WTC11 (cell line): ENCODE measurements around the gene OXSR1. TPM values are rescaled to one million over a fixed set of nuclear protein-coding genes. Genes with fewer than 3 reads are reported as not detected.

Experiments used
- ATAC-seq: fragments of 200-7000 bp; cut with Tn5 transposase; 2 replicates; pipeline ENCODE4 v1.10.0; 2021; ENCODE audit warnings: mild to moderate bottlenecking, moderate library complexity
- CTCF ChIA-PET: fragments of 300-600 bp; sonication (Branson Sonifier 250); formaldehyde crosslinking; loops from one replicate; lab custom pipeline; 2021; ENCODE audit warnings: antibody characterized with exemption; lab: Charles Lee
- POLR2A ChIA-PET: fragments of 350-600 bp; sonication (Branson Sonifier 250); formaldehyde crosslinking; loops from one replicate; lab custom pipeline; 2021; ENCODE audit warnings: antibody characterized with exemption; lab: Charles Lee
- DNase-seq: peaks from one replicate; pipeline ENCODE4 v3.0.0; 2021; ENCODE audit warnings: low spot score
- H3K27ac Mint-ChIP-seq: 2 replicates; pipeline ENCODE4 v1.8.0; 2021; ENCODE audit warnings: mixed read lengths
- H3K27me3 Mint-ChIP-seq: 2 replicates; pipeline ENCODE4 v1.8.0; 2021; ENCODE audit warnings: low read depth, mild to moderate bottlenecking, moderate library complexity, mixed read lengths
- H3K36me3 Mint-ChIP-seq: 2 replicates; pipeline ENCODE4 v1.8.0; 2021; ENCODE audit warnings: mixed read lengths
- H3K4me1 Mint-ChIP-seq: 2 replicates; pipeline ENCODE4 v1.8.0; 2022; ENCODE audit warnings: mixed read lengths
- H3K4me3 Mint-ChIP-seq: 2 replicates; pipeline ENCODE4 v1.8.0; 2021; ENCODE audit warnings: mild to moderate bottlenecking, moderate library complexity, mixed read lengths
- H3K9me3 Mint-ChIP-seq: 2 replicates; pipeline ENCODE4 v1.8.0; 2021; ENCODE audit warnings: mixed read lengths
- CBFB ChIP-seq: sonication (generic); formaldehyde crosslinking; IDR thresholded peaks from 2 replicates; pipeline ENCODE4 v1.8.1; 2022; ENCODE audit warnings: mild to moderate bottlenecking, low read depth, missing genetic modification reagents
- HMGA2 ChIP-seq: fragments of 250-450 bp; sonication (Bioruptor Pico); IDR thresholded peaks from 2 replicates; pipeline ENCODE4 v1.4.0; 2021; ENCODE audit warnings: mild to moderate bottlenecking, moderate library complexity
- MXD4 ChIP-seq: fragments of 250-450 bp; sonication (Bioruptor Pico); IDR thresholded peaks from 2 replicates; pipeline ENCODE4 v1.8.0; 2021; ENCODE audit warnings: mild to moderate bottlenecking, moderate library complexity, borderline replicate concordance
- NFYB ChIP-seq: sonication (generic); formaldehyde crosslinking; conservative IDR thresholded peaks from 2 replicates; pipeline ENCODE4 v1.8.0; 2022; ENCODE audit warnings: low read depth, missing genetic modification reagents
- NR3C1 ChIP-seq: sonication (generic); formaldehyde crosslinking; conservative IDR thresholded peaks from 2 replicates; pipeline ENCODE4 v1.8.1; 2023; ENCODE audit warnings: low read depth, mild to moderate bottlenecking, missing genetic modification reagents
- RELA ChIP-seq: sonication (generic); formaldehyde crosslinking; IDR thresholded peaks from 2 replicates; pipeline ENCODE4 v1.8.1; 2022; ENCODE audit warnings: missing genetic modification reagents, mild to moderate bottlenecking, borderline replicate concordance
- ZNF219 ChIP-seq: sonication (generic); formaldehyde crosslinking; IDR thresholded peaks from 2 replicates; pipeline ENCODE4 v1.8.0; 2023; ENCODE audit warnings: missing genetic modification reagents, mild to moderate bottlenecking, borderline replicate concordance
- total RNA-seq: library from RNA; stranded (reverse); gene quantifications from 3 replicates; pipeline ENCODE4 v1.2.3, GENCODE V29; 2021
- TF ChIP-seq, protein P1 (sequence below): sonication (generic); formaldehyde crosslinking; IDR thresholded peaks from 2 replicates; pipeline ENCODE4 v1.8.1; 2023; ENCODE audit warnings: mild to moderate bottlenecking, missing genetic modification reagents, moderate library complexity
- TF ChIP-seq, protein P2 (sequence below): sonication (generic); formaldehyde crosslinking; IDR thresholded peaks from 2 replicates; pipeline ENCODE4 v1.8.1; 2022; ENCODE audit warnings: low read depth, mild to moderate bottlenecking, moderate library complexity, missing genetic modification reagents, borderline replicate concordance
- TF ChIP-seq, protein P3 (sequence below): sonication (generic); formaldehyde crosslinking; IDR thresholded peaks from 2 replicates; pipeline ENCODE4 v1.8.1; 2023; ENCODE audit warnings: mild to moderate bottlenecking, missing genetic modification reagents
- TF ChIP-seq, protein P4 (sequence below): sonication (generic); formaldehyde crosslinking; conservative IDR thresholded peaks from 2 replicates; pipeline ENCODE4 v1.8.1; 2022; ENCODE audit warnings: mild to moderate bottlenecking, missing genetic modification reagents
- TF ChIP-seq, protein P5 (sequence below): sonication (generic); formaldehyde crosslinking; IDR thresholded peaks from 2 replicates; pipeline ENCODE4 v1.8.0; 2022; ENCODE audit warnings: mild to moderate bottlenecking, missing genetic modification reagents
- TF ChIP-seq, protein P6 (sequence below): sonication (generic); formaldehyde crosslinking; IDR thresholded peaks from 2 replicates; pipeline ENCODE4 v1.8.1; 2022; ENCODE audit warnings: low read depth, missing genetic modification reagents, borderline replicate concordance
- TF ChIP-seq, protein P7 (sequence below): fragments of 200-600 bp; IDR thresholded peaks from 2 replicates; pipeline ENCODE4 v1.8.0; 2022; ENCODE audit warnings: antibody characterized with exemption
- TF ChIP-seq, protein P8 (sequence below): sonication (generic); formaldehyde crosslinking; IDR thresholded peaks from 2 replicates; pipeline ENCODE4 v1.8.0; 2022; ENCODE audit warnings: mild to moderate bottlenecking, missing genetic modification reagents

OXSR1 gene
- total RNA-seq, 1 experiment from 2014 or later, result 50.6 TPM

DNA sequence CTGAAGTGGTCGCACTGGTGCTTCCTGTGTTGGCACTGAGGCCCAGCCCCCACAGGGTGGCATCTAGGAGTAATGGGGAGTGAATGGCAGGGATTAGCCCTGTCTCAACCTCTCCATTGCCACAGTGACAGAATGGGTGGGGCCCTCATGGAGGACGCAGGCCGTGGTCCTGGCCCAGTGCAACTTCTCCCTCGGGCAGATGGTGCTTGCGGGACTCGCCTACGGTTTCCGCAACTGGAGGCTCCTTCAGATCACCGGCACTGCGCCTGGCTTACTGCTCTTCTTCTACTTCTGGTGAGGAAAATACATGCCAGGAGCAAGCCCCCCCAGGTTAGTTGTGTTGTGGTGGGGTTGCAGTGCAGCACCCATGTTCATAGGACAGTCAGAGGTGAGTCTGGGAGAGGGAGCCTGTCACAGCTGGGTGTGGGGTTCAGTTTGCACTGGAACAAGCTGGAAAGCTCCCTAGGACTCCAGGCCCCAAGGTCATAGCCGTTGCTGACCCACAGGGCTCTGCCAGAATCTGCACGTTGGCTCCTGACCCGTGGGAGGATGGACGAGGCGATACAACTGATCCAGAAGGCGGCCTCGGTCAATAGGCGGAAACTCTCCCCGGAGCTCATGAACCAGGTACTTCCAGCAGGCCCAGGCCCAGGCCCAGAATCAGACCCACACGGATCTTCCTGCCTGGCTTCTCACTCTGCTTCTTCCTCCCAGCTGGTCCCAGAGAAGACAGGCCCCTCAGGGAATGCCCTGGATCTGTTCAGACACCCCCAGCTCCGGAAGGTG lies 109.7 kb downstream of the OXSR1 start (continued):
- TF ChIP-seq RELA (CRISPR knock-in tag) (no peak), NFYB (CRISPR knock-in tag) (no peak)
- TF ChIP-seq, protein P1, sequence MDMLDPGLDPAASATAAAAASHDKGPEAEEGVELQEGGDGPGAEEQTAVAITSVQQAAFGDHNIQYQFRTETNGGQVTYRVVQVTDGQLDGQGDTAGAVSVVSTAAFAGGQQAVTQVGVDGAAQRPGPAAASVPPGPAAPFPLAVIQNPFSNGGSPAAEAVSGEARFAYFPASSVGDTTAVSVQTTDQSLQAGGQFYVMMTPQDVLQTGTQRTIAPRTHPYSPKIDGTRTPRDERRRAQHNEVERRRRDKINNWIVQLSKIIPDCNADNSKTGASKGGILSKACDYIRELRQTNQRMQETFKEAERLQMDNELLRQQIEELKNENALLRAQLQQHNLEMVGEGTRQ (CRISPR knock-in tag), result no peak
- TF ChIP-seq, protein P2, sequence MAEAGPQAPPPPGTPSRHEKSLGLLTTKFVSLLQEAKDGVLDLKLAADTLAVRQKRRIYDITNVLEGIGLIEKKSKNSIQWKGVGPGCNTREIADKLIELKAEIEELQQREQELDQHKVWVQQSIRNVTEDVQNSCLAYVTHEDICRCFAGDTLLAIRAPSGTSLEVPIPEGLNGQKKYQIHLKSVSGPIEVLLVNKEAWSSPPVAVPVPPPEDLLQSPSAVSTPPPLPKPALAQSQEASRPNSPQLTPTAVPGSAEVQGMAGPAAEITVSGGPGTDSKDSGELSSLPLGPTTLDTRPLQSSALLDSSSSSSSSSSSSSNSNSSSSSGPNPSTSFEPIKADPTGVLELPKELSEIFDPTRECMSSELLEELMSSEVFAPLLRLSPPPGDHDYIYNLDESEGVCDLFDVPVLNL (CRISPR knock-in tag), result no peak
- TF ChIP-seq, protein P3, sequence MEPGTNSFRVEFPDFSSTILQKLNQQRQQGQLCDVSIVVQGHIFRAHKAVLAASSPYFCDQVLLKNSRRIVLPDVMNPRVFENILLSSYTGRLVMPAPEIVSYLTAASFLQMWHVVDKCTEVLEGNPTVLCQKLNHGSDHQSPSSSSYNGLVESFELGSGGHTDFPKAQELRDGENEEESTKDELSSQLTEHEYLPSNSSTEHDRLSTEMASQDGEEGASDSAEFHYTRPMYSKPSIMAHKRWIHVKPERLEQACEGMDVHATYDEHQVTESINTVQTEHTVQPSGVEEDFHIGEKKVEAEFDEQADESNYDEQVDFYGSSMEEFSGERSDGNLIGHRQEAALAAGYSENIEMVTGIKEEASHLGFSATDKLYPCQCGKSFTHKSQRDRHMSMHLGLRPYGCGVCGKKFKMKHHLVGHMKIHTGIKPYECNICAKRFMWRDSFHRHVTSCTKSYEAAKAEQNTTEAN (CRISPR knock-in tag), result no peak

DNA sequence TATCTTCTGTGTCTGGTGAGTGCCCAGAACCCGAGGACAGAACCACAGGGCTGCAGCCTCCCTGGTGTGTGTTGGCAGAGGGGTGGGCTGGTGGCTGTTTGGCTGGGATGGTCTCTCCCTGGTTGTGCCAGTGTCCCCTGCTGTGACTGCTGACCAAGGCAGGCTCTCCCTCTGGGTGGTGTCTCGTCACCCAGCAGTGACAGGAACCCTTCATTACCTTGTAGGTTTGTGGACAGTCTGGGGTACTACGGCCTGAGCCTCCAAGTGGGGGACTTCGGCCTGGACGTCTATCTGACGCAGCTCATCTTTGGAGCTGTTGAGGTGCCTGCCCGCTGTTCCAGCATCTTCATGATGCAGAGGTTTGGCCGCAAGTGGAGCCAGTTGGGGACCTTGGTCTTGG lies 110.3 kb downstream of the OXSR1 start:
- CTCF ChIA-PET, result no interaction called here
- ATAC-seq (no peak), DNase-seq (no peak)
- Mint-ChIP-seq H3K4me1 (no peaks in the 10 kb centered on the region), H3K27ac (no peak overlapping the region), H3K9me3 (no peaks in the 10 kb centered on the region), H3K4me3 (no peak overlapping the region), H3K27me3 (no peaks in the 10 kb centered on the region), H3K36me3 (no peaks in the 10 kb centered on the region)
- TF ChIP-seq, protein P4, sequence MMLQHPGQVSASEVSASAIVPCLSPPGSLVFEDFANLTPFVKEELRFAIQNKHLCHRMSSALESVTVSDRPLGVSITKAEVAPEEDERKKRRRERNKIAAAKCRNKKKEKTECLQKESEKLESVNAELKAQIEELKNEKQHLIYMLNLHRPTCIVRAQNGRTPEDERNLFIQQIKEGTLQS, result no peak
- TF ChIP-seq, protein P1 (CRISPR knock-in tag), result no peak
- TF ChIP-seq, protein P5, sequence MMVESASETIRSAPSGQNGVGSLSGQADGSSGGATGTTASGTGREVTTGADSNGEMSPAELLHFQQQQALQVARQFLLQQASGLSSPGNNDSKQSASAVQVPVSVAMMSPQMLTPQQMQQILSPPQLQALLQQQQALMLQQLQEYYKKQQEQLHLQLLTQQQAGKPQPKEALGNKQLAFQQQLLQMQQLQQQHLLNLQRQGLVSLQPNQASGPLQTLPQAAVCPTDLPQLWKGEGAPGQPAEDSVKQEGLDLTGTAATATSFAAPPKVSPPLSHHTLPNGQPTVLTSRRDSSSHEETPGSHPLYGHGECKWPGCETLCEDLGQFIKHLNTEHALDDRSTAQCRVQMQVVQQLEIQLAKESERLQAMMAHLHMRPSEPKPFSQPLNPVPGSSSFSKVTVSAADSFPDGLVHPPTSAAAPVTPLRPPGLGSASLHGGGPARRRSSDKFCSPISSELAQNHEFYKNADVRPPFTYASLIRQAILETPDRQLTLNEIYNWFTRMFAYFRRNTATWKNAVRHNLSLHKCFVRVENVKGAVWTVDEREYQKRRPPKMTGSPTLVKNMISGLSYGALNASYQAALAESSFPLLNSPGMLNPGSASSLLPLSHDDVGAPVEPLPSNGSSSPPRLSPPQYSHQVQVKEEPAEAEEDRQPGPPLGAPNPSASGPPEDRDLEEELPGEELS, result no peak
- TF ChIP-seq, protein P6, sequence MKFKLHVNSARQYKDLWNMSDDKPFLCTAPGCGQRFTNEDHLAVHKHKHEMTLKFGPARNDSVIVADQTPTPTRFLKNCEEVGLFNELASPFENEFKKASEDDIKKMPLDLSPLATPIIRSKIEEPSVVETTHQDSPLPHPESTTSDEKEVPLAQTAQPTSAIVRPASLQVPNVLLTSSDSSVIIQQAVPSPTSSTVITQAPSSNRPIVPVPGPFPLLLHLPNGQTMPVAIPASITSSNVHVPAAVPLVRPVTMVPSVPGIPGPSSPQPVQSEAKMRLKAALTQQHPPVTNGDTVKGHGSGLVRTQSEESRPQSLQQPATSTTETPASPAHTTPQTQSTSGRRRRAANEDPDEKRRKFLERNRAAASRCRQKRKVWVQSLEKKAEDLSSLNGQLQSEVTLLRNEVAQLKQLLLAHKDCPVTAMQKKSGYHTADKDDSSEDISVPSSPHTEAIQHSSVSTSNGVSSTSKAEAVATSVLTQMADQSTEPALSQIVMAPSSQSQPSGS (CRISPR knock-in tag), result no peak
- TF ChIP-seq MXD4 (CRISPR knock-in tag) (no peak), HMGA2 (CRISPR knock-in tag) (no peak), NR3C1 (CRISPR knock-in tag) (no peak), ZNF219 (CRISPR knock-in tag) (no peak), CBFB (CRISPR knock-in tag) (no peak)
- TF ChIP-seq, protein P7, sequence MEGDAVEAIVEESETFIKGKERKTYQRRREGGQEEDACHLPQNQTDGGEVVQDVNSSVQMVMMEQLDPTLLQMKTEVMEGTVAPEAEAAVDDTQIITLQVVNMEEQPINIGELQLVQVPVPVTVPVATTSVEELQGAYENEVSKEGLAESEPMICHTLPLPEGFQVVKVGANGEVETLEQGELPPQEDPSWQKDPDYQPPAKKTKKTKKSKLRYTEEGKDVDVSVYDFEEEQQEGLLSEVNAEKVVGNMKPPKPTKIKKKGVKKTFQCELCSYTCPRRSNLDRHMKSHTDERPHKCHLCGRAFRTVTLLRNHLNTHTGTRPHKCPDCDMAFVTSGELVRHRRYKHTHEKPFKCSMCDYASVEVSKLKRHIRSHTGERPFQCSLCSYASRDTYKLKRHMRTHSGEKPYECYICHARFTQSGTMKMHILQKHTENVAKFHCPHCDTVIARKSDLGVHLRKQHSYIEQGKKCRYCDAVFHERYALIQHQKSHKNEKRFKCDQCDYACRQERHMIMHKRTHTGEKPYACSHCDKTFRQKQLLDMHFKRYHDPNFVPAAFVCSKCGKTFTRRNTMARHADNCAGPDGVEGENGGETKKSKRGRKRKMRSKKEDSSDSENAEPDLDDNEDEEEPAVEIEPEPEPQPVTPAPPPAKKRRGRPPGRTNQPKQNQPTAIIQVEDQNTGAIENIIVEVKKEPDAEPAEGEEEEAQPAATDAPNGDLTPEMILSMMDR, result no peak
- TF ChIP-seq, protein P8, sequence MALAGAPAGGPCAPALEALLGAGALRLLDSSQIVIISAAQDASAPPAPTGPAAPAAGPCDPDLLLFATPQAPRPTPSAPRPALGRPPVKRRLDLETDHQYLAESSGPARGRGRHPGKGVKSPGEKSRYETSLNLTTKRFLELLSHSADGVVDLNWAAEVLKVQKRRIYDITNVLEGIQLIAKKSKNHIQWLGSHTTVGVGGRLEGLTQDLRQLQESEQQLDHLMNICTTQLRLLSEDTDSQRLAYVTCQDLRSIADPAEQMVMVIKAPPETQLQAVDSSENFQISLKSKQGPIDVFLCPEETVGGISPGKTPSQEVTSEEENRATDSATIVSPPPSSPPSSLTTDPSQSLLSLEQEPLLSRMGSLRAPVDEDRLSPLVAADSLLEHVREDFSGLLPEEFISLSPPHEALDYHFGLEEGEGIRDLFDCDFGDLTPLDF (CRISPR knock-in tag), result no peak
- POLR2A ChIA-PET, result no interaction called here
